GM21619 (cell line): ENCODE measurements around the gene CT47A7.
"Not testable (repeated sequence)": the region's sequence is repeated elsewhere in the genome, so short reads cannot be mapped to it uniquely, and the experiment has no call there.

Experiments used
- ATAC-seq: cut with Tn5 transposase; IDR thresholded peaks from one replicate; pipeline ENCODE4 v1.9.1; 2021; ENCODE audit not compliant: unreplicated experiment

The CT47A7 gene

DNA sequence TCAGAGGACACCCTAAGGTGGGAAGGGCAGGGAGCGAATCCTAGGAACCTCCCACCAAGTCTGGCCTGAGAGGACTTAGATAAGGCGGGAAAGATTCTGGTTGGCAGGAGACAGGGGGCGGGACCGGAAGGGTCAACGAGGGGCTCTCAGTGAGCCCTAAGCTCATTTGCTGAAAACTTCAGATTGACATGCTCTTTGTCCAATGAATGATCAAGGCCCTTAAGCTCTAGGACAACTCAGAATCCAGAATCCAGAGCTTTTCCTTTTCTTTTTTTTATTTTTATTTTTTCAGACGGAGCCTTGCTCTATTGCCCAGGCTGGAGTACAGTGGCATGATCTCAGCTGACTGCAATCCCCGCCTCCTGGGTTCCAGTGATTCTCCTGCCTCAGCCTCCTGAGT is at the start of gene CT47A7:
TSS of gene CT47A7 (minus strand) at position 101 of the 400 bp plus-strand sequence. CDS start 255 bp downstream, outside the sequence.
- not testable (repeated sequence) for ATAC-seq

DNA sequence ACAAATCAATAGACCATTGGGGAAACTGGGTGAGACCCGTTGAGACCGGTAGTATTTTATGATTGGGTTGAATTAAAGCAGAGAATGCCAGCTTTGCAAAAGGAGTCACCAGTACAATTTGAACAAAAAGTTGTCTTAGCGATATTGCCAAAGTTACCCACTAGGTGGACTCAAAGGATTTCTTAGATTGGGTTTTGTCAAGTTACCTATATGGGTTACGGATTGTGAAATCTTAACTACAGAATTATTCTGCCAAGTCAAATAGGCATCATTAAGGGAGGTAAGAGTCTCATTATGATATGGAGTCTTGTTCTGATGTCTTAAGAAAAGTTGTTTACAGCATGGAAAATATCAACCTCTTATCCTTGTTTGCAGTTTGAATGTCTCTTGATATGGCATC is 44.2 kb upstream of the CT47A7 start:
- no peak for ATAC-seq

DNA sequence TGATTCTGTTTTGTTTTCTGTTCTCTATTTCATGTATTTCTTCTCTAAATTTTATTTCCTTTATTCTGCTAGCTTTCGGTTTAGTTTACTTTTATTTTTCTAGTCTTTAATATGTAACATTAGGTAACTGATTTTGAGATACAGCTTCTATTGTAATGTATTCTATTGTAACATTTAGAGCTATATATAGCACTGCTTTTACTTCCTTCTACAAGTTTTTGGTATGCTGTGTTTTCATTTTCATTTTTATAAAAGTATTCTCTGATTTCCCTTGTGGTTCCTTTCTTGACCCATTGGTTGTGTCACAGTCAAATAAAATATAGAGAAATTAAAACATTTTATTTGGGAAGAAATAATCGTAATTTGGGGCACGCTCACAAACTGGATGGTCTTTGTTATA is 43.0 kb upstream of the CT47A7 start:
- ATAC-seq: no peak

DNA sequence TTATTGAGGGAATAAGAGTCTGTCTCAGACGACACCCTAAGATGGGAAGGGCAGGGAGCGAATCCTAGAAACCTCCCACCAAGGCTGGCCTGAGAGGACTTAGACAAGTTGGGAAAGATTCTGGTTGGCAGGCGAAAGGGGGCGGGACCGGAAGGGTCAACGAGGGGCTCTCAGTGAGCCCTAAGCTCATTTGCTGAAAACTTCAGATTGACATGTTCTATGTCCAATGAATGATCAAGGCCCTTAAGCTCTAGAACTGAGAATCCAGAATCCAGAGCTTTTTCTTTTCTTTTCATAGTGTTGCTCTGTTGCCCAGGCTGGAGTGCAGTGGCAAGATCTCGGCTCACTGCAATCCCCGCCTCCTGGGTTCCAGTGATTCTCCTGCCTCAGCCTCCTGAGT is 29.3 kb upstream of the CT47A7 start, which contains the start of gene CT47A1:
TSS of gene CT47A1 (minus strand) at position 101 of the 400 bp plus-strand sequence. CDS start 231 bp downstream, outside the sequence.
- ATAC-seq: not testable (repeated sequence)
